HCT116 (cell line): ENCODE measurements around the gene GIMAP4. TPM values are rescaled to one million over a fixed set of nuclear protein-coding genes. Genes with fewer than 3 reads are reported as not detected.

Source experiments
- ATAC-seq: fragments of 200-7000 bp; cut with Tn5 transposase; 2 replicates; pipeline ENCODE4 v1.9.1; 2020; ENCODE audit warnings: mild to moderate bottlenecking, moderate library complexity
- BruUV-seq: library from RNA; stranded (reverse); fragments of 400-500 nt; replicated peaks from 2 replicates; lab custom pipeline; 2021; lab: Mats Ljungman, UMichigan
- CTCF ChIA-PET: fragments of 300-600 bp; sonication (Branson Sonifier 250); formaldehyde crosslinking; loops from one replicate; lab custom pipeline; 2021; ENCODE audit warnings: antibody characterized with exemption; lab: Charles Lee
- POLR2A ChIA-PET: fragments of 300-600, 350-600 bp; sonication (Branson Sonifier 250); formaldehyde crosslinking; loops from one replicate; lab custom pipeline; 2021; ENCODE audit warnings: antibody characterized with exemption; lab: Charles Lee
- RAD21 ChIA-PET, 2 experiments: fragments of 300-600 bp; sonication (Branson Sonifier 250); formaldehyde crosslinking; loops; one replicate each; lab custom pipeline; 2023; ENCODE audit warnings: low total read pairs in 2 of 2; ENCODE audit not compliant: uncharacterized antibody in 2 of 2, unreplicated experiment in 2 of 2, low non-redundant PET in 1 of 2; lab: Charles Lee
- DNase-seq: peaks from one replicate; pipeline ENCODE4 v3.0.0-alpha.2; 2010; ENCODE audit warnings: low read depth, low spot score
- H2AFZ ChIP-seq: fragments of 200-600 bp; shearing (Covaris generic), sonication (generic); 2 replicates; pipeline ENCODE4 v1.6.1; 2017; ENCODE audit warnings: low read depth, mixed run types, mixed read lengths, antibody characterized with exemption, low read length; ENCODE audit not compliant: poor library complexity, severe bottlenecking
- H3K27ac ChIP-seq: 2 replicates; pipeline ENCODE4 v1.5.1; 2012; ENCODE audit warnings: low read depth, low read length
- H3K27me3 ChIP-seq: fragments of 200-600 bp; sonication (generic); 2 replicates; pipeline ENCODE4 v1.6.1; 2016; ENCODE audit warnings: mixed run types, low read length, mixed read lengths; ENCODE audit not compliant: insufficient read depth
- H3K36me3 ChIP-seq, 2 experiments: fragments of 200-500 bp in 1 of 2; fragments of 200-600 bp in 1 of 2; sonication (Bioruptor generic) in 1 of 2; sonication (generic) in 1 of 2; 2 replicates each; pipeline versions ENCODE4 v1.5.1 to v1.6.1; 2014 to 2016; ENCODE audit warnings: low read length in 2 of 2, inconsistent platforms in 1 of 2, mixed read lengths in 1 of 2, mixed run types in 1 of 2; ENCODE audit not compliant: insufficient read depth in 2 of 2, control insufficient read depth in 1 of 2
- H3K4me1 ChIP-seq, 2 experiments: fragments of 200-600 bp in 1 of 2; sonication (generic) in 1 of 2; 2 replicates each; pipeline versions ENCODE4 v1.5.1 to v1.6.1; 2012 to 2017; ENCODE audit warnings: low read length in 2 of 2, inconsistent platforms in 1 of 2, mild to moderate bottlenecking in 1 of 2, mixed read lengths in 1 of 2, mixed run types in 1 of 2, moderate library complexity in 1 of 2; ENCODE audit not compliant: insufficient read depth in 2 of 2, control insufficient read depth in 1 of 2
- H3K4me2 ChIP-seq: fragments of 200-600 bp; sonication (generic); 2 replicates; pipeline ENCODE4 v1.6.1; 2017; ENCODE audit warnings: mixed run types, low read length, mixed read lengths
- H3K4me3 ChIP-seq, 2 experiments: fragments of 200-600 bp in 1 of 2; sonication (generic) in 1 of 2; replicated peaks in 1 of 2; 2 replicates each; pipeline ENCODE4 v1.5.1; 2011 to 2016; ENCODE audit warnings: low read length in 2 of 2, control low read depth in 1 of 2, low read depth in 1 of 2, mild to moderate bottlenecking in 1 of 2, mixed read lengths in 1 of 2, mixed run types in 1 of 2
- H3K79me2 ChIP-seq: fragments of 200-600 bp; sonication (generic); 2 replicates; pipeline ENCODE4 v1.6.1; 2017; ENCODE audit warnings: mild to moderate bottlenecking, mixed run types, low read length, moderate library complexity, mixed read lengths; ENCODE audit not compliant: insufficient read depth
- H3K9ac ChIP-seq: fragments of 200-600 bp; sonication (generic); 2 replicates; pipeline ENCODE4 v1.6.1; 2016; ENCODE audit warnings: low read length, mixed read lengths
- H3K9me2 ChIP-seq: fragments of 200-600 bp; sonication (generic), shearing (Covaris generic); 2 replicates; pipeline ENCODE4 v1.6.1; 2017; ENCODE audit warnings: mixed run types, mild to moderate bottlenecking, moderate library complexity; ENCODE audit not compliant: insufficient read depth
- H3K9me3 ChIP-seq, 2 experiments: fragments of 200-500 bp in 1 of 2; fragments of 200-600 bp in 1 of 2; sonication (Bioruptor generic) in 1 of 2; sonication (generic) in 1 of 2; 2 replicates each; pipeline ENCODE4 v1.6.1; 2014 to 2017; ENCODE audit warnings: low read length in 2 of 2, mixed read lengths in 2 of 2, inconsistent platforms in 1 of 2, low read depth in 1 of 2, mild to moderate bottlenecking in 1 of 2, mixed run types in 1 of 2, moderate library complexity in 1 of 2; ENCODE audit not compliant: control insufficient read depth in 1 of 2, insufficient read depth in 1 of 2
- H4K20me1 ChIP-seq: fragments of 200-600 bp; sonication (generic), shearing (Covaris generic); 2 replicates; pipeline ENCODE4 v1.6.1; 2017; ENCODE audit warnings: mixed run types, mild to moderate bottlenecking, moderate library complexity; ENCODE audit not compliant: insufficient read depth
- ATF3 ChIP-seq: IDR thresholded peaks from 2 replicates; pipeline ENCODE4 v1.6.1; 2012
- CTCF ChIP-seq, 3 experiments: fragments of 200-600 bp in 1 of 3; sonication (generic) in 1 of 3; IDR thresholded peaks in 2 of 3; conservative IDR thresholded peaks in 1 of 3; 2 replicates each; pipeline ENCODE4 v1.5.1; 2012 to 2017; ENCODE audit warnings: low read depth in 2 of 3, low read length in 2 of 3, antibody characterized with exemption in 1 of 3, borderline replicate concordance in 1 of 3, control low read depth in 1 of 3, mild to moderate bottlenecking in 1 of 3, mixed read lengths in 1 of 3, mixed run types in 1 of 3, moderate library complexity in 1 of 3; ENCODE audit not compliant: insufficient read depth in 1 of 3
- EZH2 ChIP-seq: fragments of 200-600 bp; sonication (generic); IDR thresholded peaks from 2 replicates; pipeline ENCODE4 v1.6.1; 2017; ENCODE audit warnings: antibody characterized with exemption, mixed run types
- FOSL1 ChIP-seq: IDR thresholded peaks from 2 replicates; pipeline ENCODE4 v1.6.1; 2012; ENCODE audit warnings: low read depth
- JUND ChIP-seq: IDR thresholded peaks from 2 replicates; pipeline ENCODE4 v1.6.1; 2012
- SIN3A ChIP-seq: IDR thresholded peaks from 2 replicates; pipeline ENCODE4 v1.6.1; 2012; ENCODE audit warnings: low read depth
- TCF7L2 ChIP-seq: IDR thresholded peaks from 2 replicates; pipeline ENCODE4 v1.7.0; 2011; ENCODE audit warnings: borderline replicate concordance, inconsistent platforms; ENCODE audit not compliant: insufficient read depth, insufficient read length; ENCODE audit errors: extremely low read depth
- ZFX ChIP-seq: fragments of 450-650 bp; IDR thresholded peaks from 2 replicates; pipeline ENCODE4 v1.6.1; 2017
- ZNF274 ChIP-seq: fragments of 200-500 bp; sonication (Bioruptor generic); IDR thresholded peaks from 2 replicates; pipeline ENCODE4 v1.6.1; 2014; ENCODE audit warnings: mild to moderate bottlenecking, low read depth, low read length, inconsistent platforms
- intact Hi-C: fragments of 100-400 bp; cut with micrococcal nuclease; formaldehyde crosslinking; loops from 2 replicates; pipeline ENCODE4 v1.10.0; 2022
- total RNA-seq: library from RNA; stranded (reverse); gene quantifications from one replicate; pipeline ENCODE4 v1.2.1, GENCODE V29; 2021; ENCODE audit not compliant: unreplicated experiment

The GIMAP4 gene
- total RNA-seq, 1 experiment from 2014 or later: 0.49 TPM

GRCh38 chr7:150566572-150566971 is 618 bp upstream of the GIMAP4 start:
- Histone ChIP-seq H3K4me2 (no peak overlapping the region), H3K27ac (no peak overlapping the region), H3K9me3 (no peaks in the 10 kb centered on the region; a peak in 1 of 4 replicates), H3K4me3 (no peak overlapping the region), H2AFZ (no peak overlapping the region), H3K9me2 (no peaks in the 10 kb centered on the region), H4K20me1 (no peaks in the 10 kb centered on the region), H3K79me2 (no peaks in the 10 kb centered on the region), H3K4me1 (no peaks in the 10 kb centered on the region), H3K36me3 (no peaks in the 10 kb centered on the region), H3K9ac (no peak overlapping the region), H3K27me3 (0 out of 2 replicates have a peak, but pooled peaks cover 12% of the 10 kb centered on the region)
- DNase-seq: no peak
- BruUV-seq: no TSS peak
- ChIA-PET POLR2A (no interaction called here), CTCF (no interaction called here), RAD21 (no interaction called here)
- no peak for ATAC-seq
- no peak for TF ChIP-seq SIN3A
- TF ChIP-seq ZFX: no peak
- TF ChIP-seq JUND: no peak
- no peak for TF ChIP-seq TCF7L2
- TF ChIP-seq ZNF274: no peak
- intact Hi-C loops: no loop called here

GRCh38 chr7:150567871-150568301 is 696 bp downstream of the GIMAP4 start:
- Histone ChIP-seq H3K79me2 (no peaks in the 10 kb centered on the region), H3K9me3 (no peaks in the 10 kb centered on the region), H3K27ac (no peak overlapping the region), H3K4me1 (no peaks in the 10 kb centered on the region), H3K9ac (no peak overlapping the region), H3K4me3 (no peak overlapping the region), H3K27me3 (0 out of 2 replicates have a peak, but pooled peaks cover 12% of the 10 kb centered on the region), H3K4me2 (no peak overlapping the region), H4K20me1 (no peaks in the 10 kb centered on the region), H2AFZ (no peak overlapping the region), H3K36me3 (no peaks in the 10 kb centered on the region), H3K9me2 (no peaks in the 10 kb centered on the region)
- DNase-seq (no peak), ATAC-seq (no peak)
- TF ChIP-seq ZNF274 (no peak), FOSL1 (no peak), EZH2 (no peak), ATF3 (no peak), CTCF (IDR thresholded peaks at IDR 0.05 in 2 of 3, conservative IDR thresholded peaks at IDR 0.05 in 1 of 3; ENCODE audit: borderline replicate concordance in 1 of 3, insufficient read depth in 1 of 3, low read depth in 2 of 3, low read length in 2 of 3) (no peak)
- intact Hi-C loops: no loop called here
- ChIA-PET POLR2A (no interaction called here), RAD21 (interaction anchor here in 1 of 2 experiments (0.6 kb wide), 1 partner anchor 117 kb away, joined by 3 read pairs; no protein-coding TSS in a partner anchor), CTCF (no interaction called here)
- BruUV-seq: no TSS peak
